GM19193 (cell line): ENCODE measurements around the gene NHERF2.

Source experiments
- POLR2A ChIP-seq: IDR thresholded peaks from 4 replicates; pipeline ENCODE4 v1.6.1; 2011; ENCODE audit not compliant: insufficient read depth, insufficient read length; ENCODE audit errors: extremely low read depth

NHERF2 gene

GRCh38 chr16:1985466-1986150 is 41.1 kb upstream of the NHERF2 start:
- TF ChIP-seq POLR2A, result no peak

GRCh38 chr16:1987198-1987597 is 39.5 kb upstream of the NHERF2 start:
- no peak for TF ChIP-seq POLR2A

- TF ChIP-seq POLR2A, result no peak
Measured at GRCh38 chr16:1989209-1990100, 37.2 kb upstream of the NHERF2 start, which contains the start of gene SYNGR3. Gene SYNGR3, plus strand, starts transcription at chr16:1989970. Its CDS starts 133 bp downstream, at chr16:1990103.

GRCh38 chr16:1990101-1990350 is 36.7 kb upstream of the NHERF2 start:
- no peak for TF ChIP-seq POLR2A

GRCh38 chr16:1990351-1991134 is 36.2 kb upstream of the NHERF2 start:
- no peak for TF ChIP-seq POLR2A

GRCh38 chr16:1991135-1991551 is 35.6 kb upstream of the NHERF2 start:
- peak; percentile 21 for TF ChIP-seq POLR2A

GRCh38 chr16:1991588-1991947 is 35.1 kb upstream of the NHERF2 start:
- TF ChIP-seq POLR2A, result no peak

- TF ChIP-seq POLR2A, result peak; percentile 64
Measured at GRCh38 chr16:1991948-1992703, 34.6 kb upstream of the NHERF2 start.

- TF ChIP-seq POLR2A, result no peak
Measured at GRCh38 chr16:1992704-1993317, 33.9 kb upstream of the NHERF2 start.

GRCh38 chr16:1993731-1994131 is 33.0 kb upstream of the NHERF2 start:
- TF ChIP-seq POLR2A, result no peak

- no peak for TF ChIP-seq POLR2A
Measured at GRCh38 chr16:1997494-1998359, 29.0 kb upstream of the NHERF2 start.

GRCh38 chr16:1998360-1998835 is 28.3 kb upstream of the NHERF2 start:
- no peak for TF ChIP-seq POLR2A
